ENCODE measurements around the gene USP26. TPM values are rescaled to one million over a fixed set of nuclear protein-coding genes. Genes with fewer than 3 reads are reported as not detected.
A peak's percentile ranks its signal among the peaks of the same experiment; 100 is the strongest.
"Not testable (repeated sequence)": the region's sequence is repeated elsewhere in the genome, so short reads cannot be mapped to it uniquely, and the experiment has no call there.

Gene USP26
- total RNA-seq, 2 donors from 2014 or later: not detected

DNA sequence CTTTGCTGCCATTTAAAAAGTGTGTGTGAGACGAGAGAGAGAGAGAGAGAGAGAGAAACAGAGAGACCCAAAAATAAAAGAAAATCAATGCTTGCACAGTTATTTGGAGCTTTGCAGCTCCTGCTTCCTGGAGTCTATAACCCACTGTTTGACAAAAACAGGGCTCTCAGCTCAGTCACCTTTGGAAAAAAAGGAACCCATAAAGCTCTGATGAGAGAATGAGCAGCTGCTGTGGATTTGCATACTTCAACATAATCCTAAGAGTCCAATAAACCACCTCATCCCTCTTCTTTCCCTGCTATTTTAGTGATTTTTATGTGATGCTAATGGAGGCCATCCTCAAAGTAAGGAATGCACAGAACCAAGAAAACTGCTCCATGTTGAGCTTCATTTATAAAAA is 50.3 kb downstream of the USP26 start:
- no peak for DNase-seq (ENCODE audit: low spot score in 2 of 2)
- H3K27ac Mint-ChIP-seq: no peak overlapping the region
- no peak for ATAC-seq
- H3K9me3 Mint-ChIP-seq: no peaks in the 10 kb centered on the region
- no peaks in the 10 kb centered on the region for H3K36me3 Mint-ChIP-seq

DNA sequence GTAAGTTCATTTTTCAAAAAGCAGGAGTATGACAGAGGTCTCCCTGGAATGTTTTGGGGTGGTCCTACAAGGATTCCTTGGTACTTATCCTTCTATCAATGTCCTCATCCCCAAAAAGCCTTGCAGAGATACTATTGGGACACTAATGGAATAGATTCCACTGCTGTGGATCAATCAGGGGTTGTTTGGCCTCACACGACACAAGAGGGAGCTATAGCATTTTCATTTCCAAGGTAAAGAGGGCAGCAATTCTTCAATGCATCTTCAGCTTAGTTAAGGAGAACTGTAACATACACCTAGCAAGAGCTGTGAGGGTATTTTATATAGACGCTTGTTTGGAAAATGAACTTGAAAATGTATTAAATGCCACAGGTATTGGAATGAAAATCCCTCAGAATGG is 50.9 kb downstream of the USP26 start:
- Mint-ChIP-seq H3K9me3 (no peaks in the 10 kb centered on the region), H3K36me3 (no peaks in the 10 kb centered on the region), H3K27ac (no peak overlapping the region)
- ATAC-seq (no peak), DNase-seq (ENCODE audit: low spot score in 2 of 2) (no peak)

DNA sequence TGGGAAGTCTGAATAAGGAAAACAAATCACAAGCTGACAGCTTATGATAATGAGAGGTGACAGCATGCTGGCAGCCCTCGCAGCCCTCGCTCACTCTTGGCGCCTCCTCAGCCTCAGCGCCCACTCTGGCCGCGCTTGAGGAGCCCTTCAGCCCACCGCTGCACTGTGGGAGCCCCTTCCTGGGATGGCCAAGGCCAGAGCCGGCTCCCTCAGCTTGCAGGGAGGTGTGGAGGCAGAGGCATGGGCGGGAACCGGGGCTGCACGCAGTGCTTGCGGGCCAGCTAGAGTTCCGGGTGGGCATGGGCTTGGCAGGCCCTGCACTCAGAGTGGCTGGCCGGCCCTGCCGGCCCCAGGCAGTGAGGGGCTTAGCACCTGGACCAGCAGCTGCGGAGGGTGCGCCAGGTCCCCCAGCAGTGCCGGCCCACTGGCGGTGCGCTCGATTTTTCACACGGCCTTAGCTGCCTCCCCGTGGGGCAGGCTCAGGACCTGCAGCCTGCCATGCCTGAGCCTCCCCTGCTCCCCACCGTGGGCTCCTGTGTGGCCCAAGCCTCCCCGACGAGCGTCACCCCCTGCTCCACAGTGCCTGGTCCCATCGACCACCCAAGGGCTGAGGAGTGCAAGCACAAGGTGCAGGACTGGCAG is 52.6 kb downstream of the USP26 start:
- H3K27ac Mint-ChIP-seq; H3K36me3 Mint-ChIP-seq; ATAC-seq; DNase-seq (ENCODE audit: low spot score in 2 of 2); H3K9me3 Mint-ChIP-seq: not testable (repeated sequence)

DNA sequence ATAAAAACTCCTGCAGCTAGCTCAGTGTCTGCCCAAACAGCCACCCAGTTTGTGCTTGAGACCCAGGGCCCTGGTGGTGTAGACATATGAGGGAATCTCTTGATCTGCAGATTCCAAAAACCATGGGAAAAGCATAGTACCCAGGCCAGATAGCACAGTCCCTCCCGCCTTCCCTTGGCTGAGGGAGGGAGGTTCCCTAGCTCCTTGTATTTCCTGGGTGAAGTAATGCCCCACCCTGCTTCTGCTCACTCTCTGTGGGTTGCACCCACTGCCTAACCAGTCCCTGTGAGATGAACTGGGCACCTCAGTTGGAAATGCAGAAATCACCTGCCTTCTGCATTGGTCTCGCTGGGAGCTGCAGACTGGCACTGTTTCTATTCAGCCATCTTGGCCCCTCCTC is 54.6 kb downstream of the USP26 start:
- Mint-ChIP-seq H3K36me3 (peaks cover 0 to 7% of the 10 kb centered on the region in 2 donors), H3K9me3 (peaks cover 8 to 12% of the 10 kb centered on the region in 2 donors), H3K27ac (no peak overlapping the region)
- ATAC-seq (no peak), DNase-seq (ENCODE audit: low spot score in 2 of 2) (no peak)

DNA sequence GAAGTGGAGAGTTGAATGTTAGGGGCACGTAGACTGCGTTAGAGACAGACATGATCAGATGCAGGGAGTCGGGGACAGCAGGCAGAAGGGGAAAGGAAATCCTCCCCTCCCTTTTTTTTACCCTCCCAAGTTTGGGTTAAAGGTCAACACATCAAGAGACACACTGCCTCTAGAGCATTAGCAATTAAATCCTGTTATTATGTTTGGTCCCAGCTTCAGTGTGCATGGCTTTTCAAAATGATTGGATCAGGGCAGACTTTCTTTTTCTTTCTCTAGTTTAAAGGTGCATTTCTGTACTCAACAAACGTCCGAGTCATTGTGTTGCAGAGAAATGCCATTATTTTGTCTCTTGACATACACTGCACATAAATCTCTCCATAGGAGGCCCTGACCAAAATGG is 63.9 kb downstream of the USP26 start:
- H3K27ac Mint-ChIP-seq: no peak overlapping the region
- DNase-seq (ENCODE audit: low spot score in 2 of 2) (no peak), ATAC-seq (no peak)
- no peaks in the 10 kb centered on the region for H3K36me3 Mint-ChIP-seq
- H3K9me3 Mint-ChIP-seq: no peaks in the 10 kb centered on the region

DNA sequence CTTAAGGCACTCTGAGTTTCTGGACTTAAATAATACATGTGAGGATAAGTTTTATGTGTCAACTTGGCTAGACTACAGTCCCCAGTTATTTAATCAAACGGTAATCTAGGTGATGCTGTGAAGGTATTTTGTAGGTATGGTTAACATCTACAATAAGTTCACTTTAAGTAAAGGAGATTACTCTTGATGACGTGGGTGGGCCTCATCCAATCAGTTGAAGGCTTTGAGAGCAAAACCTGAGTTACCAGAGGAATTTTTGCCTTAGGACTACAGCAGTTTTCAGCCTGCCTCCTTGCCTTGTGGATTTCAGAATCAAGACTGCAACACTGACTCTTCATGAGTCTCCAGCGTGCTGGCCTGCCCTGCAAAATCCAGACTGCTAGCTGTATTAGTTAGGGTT is 78.7 kb downstream of the USP26 start:
- ATAC-seq: no peak
- Mint-ChIP-seq H3K36me3 (no peaks in the 10 kb centered on the region), H3K9me3 (peaks cover 0 to 4% of the 10 kb centered on the region in 2 donors), H3K27ac (no peak overlapping the region)
- no peak for DNase-seq (ENCODE audit: low spot score in 2 of 2)

DNA sequence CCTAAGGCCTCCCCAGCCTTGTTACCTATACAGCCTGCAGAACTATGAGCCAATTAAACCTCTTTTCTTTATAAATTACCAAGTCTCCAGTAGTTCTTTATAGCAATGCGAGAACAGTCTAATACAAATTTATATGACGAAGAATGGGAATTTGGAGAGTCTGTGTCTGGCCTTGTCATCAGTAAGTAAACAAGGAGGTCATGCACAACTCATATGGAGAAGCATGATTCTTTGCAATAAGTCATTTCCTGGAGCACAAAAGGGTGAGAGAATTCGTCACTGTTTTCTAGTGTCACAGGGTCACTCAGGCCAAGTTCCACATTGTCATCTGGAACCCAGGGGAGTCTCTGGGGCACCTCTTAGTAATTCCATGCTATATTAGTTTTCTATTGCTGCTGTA is 89.5 kb downstream of the USP26 start:
- H3K36me3 Mint-ChIP-seq: no peaks in the 10 kb centered on the region
- H3K9me3 Mint-ChIP-seq: peaks cover 0 to 4% of the 10 kb centered on the region in 2 donors
- no peak overlapping the region for H3K27ac Mint-ChIP-seq
- DNase-seq (ENCODE audit: low spot score in 2 of 2) (no peak), ATAC-seq (no peak)

DNA sequence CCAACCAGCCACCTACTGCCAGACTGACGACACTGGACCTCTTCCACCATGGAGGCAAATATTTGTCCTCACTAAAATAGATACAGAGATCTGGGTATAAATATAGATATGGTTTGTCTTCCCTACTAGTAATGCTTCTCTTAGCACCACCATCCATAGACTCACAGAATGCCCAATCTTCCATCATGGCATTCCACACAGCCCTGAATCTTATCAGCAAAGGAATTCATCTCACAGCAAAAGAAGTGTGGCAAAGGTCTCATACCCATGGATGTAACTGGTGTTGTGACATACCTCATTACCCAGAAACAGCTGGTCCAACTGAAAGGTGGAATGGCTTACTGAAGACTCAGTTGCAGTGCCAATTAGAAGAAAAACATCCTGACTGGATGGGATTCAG is 91.3 kb downstream of the USP26 start:
- no peak overlapping the region for H3K27ac Mint-ChIP-seq

DNA sequence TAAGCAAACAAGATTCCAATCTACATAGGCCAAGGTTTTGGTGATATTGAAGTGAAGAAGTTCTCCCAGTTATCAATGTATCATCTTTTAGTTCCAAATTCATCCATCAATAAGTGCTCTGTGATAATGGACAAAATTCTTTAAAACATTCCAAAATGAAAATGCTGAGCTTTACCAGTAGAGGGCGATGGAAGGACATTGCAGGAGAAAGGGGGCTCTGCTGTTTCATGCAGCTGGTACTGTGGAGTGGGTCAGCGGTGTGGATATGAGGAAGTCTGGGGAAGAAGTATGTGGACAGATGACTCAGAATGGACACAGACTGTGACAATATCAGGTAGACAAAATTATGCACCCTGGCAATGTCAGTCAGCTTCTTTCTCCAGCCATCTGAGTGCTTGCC is 91.9 kb downstream of the USP26 start:
- ATAC-seq: no peak
- peak in 1 of 2 donors; percentile 1 for DNase-seq (ENCODE audit: low spot score in 2 of 2)
- Mint-ChIP-seq H3K27ac (no peak overlapping the region), H3K36me3 (no peaks in the 10 kb centered on the region), H3K9me3 (peaks cover 0 to 4% of the 10 kb centered on the region in 2 donors)

More for the DNA sequence above, 91.3 kb downstream of the USP26 start:
- H3K36me3 Mint-ChIP-seq: no peaks in the 10 kb centered on the region
- DNase-seq (ENCODE audit: low spot score in 2 of 2): no peak
- no peak for ATAC-seq
- peaks cover 0 to 4% of the 10 kb centered on the region in 2 donors for H3K9me3 Mint-ChIP-seq

DNA sequence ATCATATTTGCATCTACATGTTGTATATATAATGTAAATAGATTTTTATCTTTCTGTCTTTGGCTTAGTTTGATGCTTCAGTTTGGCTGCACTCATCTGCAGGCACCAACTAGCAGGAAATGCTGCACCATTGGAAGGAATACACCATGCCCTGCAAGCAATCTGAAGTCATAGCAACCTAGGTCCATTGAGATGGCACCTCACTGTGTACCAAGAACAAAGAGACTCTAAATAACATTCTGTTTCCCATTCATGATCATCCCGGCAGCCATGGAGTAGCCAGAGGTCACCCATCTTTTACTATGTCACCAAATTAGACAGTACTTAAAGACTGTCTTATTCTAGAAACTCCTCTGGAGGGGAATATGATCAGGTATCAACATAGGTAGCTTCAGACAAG is 97.7 kb downstream of the USP26 start:
- Mint-ChIP-seq H3K36me3 (no peaks in the 10 kb centered on the region), H3K9me3 (no peaks in the 10 kb centered on the region), H3K27ac (no peak overlapping the region)
- ATAC-seq: no peak
- DNase-seq (ENCODE audit: low spot score in 2 of 2): no peak

DNA sequence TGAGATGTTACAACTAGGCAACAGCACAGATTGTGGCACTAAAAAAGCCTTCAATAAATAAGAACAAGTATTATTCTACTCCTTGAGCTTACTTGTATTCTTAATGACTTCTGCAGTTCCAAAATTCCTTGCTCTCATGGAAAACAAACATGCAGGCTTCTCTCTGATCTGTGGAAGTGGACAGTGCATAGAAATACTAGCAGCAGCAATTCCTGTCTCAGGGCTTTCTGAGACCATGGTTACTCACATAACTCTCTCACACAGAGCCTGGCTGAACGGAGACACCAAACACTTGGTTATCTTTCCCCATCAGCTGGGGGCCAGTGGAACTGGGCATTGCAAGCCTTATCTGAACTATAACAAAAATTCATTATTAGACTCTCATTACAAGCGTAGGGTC is 106.1 kb downstream of the USP26 start:
- DNase-seq (ENCODE audit: low spot score in 2 of 2) (no peak), ATAC-seq (no peak)
- Mint-ChIP-seq H3K9me3 (no peaks in the 10 kb centered on the region), H3K27ac (no peak overlapping the region), H3K36me3 (no peaks in the 10 kb centered on the region)

DNA sequence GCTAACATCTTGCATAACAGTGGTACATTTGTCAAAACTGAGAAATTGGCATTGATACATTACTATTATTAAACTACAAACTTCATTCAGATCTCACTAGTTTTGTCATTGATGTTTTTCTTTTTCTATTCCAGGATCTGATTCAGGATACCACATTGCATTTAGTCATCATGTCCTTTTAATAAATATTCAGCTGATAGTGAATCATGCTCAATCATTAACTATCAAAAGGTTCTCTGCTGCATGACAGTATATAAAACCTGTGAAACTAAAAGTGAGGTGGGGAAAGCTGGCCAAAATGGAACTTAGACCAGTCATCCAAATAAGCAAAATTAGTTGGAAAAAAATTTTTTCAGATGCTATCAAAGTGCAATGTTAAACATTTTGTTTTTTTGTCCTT is 110.4 kb downstream of the USP26 start:
- H3K36me3 Mint-ChIP-seq: no peaks in the 10 kb centered on the region
- no peaks in the 10 kb centered on the region for H3K9me3 Mint-ChIP-seq

DNA sequence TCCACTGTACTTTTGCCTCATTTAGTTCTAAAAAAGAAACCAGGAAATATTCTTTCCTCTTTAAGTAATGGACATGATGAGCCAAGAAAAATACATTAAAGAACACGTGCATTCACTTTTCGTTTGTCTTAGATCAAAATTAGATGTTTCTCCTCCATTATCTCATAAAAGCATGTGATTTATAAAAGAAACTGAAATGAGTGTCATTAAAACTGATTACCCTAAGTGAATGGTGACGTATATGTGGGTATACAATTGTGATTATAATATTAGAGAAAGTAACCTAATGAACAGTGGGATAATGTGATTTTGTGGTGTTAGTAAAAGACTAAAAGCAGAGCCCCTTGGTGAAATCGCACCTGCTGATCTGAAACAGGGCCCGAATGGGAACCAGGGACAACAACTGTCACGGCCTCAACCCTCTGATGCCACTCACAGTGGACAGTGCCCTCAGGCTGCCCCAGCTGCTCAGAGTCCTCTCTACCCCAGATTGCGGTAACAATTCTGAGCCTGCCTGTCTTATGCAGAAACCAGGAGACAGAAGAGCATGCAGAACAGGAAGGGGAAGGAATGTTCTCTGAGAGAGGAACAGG is 112.8 kb downstream of the USP26 start:
- Mint-ChIP-seq H3K36me3 (no peaks in the 10 kb centered on the region), H3K27ac (no peak overlapping the region), H3K9me3 (no peaks in the 10 kb centered on the region)
- no peak for ATAC-seq
- DNase-seq (ENCODE audit: low spot score in 2 of 2): no peak

More for the DNA sequence above, 110.4 kb downstream of the USP26 start:
- no peak for DNase-seq (ENCODE audit: low spot score in 2 of 2)
- H3K27ac Mint-ChIP-seq: no peak overlapping the region
- ATAC-seq: no peak

DNA sequence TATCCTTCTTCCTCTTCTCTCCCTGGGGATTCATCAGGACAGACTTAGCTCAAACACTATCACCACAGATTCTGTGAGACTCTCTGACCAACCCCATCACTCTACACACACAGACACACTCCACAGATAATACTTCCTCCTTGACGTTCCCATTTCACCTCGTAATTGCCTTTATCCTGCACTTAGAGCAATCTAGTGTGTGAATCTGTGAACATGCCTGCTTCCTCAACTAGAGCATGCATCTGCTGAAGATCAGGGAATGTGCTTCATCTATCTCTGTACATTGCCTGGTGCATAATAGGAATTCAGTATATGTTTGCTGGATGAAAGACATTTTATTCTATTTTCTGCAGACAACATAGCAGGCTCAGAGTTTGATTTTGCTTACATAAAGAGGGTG is 113.4 kb downstream of the USP26 start:
- H3K27ac Mint-ChIP-seq: no peak overlapping the region
- no peak for DNase-seq (ENCODE audit: low spot score in 2 of 2)
- H3K36me3 Mint-ChIP-seq: no peaks in the 10 kb centered on the region
- ATAC-seq: no peak
- H3K9me3 Mint-ChIP-seq: no peaks in the 10 kb centered on the region

DNA sequence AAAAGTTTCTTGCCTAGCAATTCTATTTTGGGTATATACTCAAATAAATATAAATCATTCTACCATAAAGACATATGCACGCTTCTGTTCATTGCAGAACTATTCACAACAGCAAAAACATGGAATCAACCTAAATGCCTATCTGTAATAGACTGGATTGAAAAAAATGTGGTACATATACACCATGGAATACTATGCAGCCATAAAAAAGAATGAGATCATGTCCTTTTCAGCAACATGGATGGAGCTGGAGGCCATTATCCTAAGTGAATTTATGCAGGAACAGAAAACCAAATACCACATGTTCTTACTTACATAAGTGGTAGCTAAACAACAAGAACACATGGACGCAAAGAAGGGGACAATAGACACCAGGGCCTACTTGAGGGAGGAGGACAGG is 116.9 kb downstream of the USP26 start:
- not testable (repeated sequence) for H3K27ac Mint-ChIP-seq; ATAC-seq; DNase-seq (ENCODE audit: low spot score in 2 of 2); H3K36me3 Mint-ChIP-seq; H3K9me3 Mint-ChIP-seq
